HG03457 (cell line): Measurements from ENCODE around the gene IL27RA.
A peak's percentile ranks its signal among the peaks of the same experiment; 100 is the strongest.

Source experiments
- ATAC-seq: cut with Tn5 transposase; IDR thresholded peaks from one replicate; pipeline ENCODE4 v1.9.1; 2021; ENCODE audit warnings: moderate number of reproducible peaks; ENCODE audit not compliant: unreplicated experiment

IL27RA gene

DNA sequence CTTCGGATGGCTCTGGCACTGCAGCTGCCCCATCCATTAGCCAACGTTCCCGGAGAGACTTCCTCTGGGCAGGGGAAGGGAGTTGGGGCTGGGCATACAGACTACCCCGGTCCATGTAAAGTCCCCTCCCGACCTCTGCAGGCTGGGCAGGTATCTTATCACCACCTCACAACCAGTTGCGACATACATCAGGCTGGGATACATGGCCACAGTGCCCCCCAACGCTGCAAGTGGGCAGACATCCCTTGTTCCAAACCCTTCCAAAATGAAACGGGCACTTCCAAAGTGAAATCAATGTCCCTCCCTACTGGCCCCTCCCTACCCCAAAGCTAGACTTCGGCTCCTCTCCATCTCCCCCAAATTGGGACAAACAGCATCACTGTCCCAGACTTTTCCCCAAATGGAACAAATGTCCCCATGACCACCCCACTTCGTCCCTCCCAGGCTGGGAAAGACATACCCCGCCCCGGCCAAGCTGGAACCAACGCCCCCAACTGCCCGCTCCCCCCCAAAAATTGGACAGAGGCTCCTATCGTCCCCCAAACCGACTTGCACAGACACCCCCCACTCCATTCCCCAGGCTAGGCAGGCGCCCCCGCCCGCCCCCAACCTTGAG lies 25.3 kb downstream of the IL27RA start:
- ATAC-seq: no peak

DNA sequence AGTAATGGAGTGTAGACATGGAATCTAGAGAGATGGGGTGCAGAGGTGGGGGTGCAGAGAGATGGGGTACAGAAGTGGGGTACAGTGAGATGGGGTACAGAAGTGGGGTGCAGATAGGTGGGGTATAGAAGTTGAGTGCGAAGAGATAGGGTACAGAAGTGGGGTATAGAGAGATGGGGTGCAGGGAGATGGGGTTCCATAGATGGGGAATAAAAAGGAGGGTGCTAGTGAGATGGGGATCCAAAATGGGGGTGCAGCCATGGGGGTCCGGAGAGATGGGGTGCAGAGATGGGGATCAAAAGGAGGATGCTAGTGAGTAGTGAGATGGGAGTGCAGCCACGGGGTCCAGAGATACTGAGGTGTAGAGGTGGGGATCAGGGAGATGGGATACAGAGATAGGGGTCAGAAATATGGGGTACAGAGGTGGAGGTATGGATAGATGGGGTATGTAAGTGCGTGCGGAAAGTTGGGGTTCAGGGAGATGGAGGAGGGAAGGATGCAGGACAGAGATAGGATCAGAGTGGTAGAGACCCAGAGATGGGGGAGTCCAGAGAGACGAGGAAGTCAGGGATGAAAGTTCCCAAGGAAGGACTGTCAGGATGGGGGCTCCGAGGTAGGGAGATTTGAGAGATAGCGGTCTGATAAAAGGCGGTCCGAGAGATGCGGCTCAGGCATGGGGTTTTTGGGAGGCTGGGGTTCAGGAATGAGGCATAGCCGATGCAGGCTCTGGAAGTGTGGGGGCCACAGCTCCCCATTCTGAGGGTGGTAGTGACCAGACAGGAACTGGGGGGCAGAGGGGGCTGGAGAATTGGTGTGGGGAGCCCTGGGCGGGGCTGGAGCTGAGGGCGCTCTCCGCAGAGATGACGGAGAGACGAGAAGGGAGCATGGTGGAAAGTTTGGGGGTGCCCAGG lies 26.9 kb downstream of the IL27RA start:
- ATAC-seq: no peak

DNA sequence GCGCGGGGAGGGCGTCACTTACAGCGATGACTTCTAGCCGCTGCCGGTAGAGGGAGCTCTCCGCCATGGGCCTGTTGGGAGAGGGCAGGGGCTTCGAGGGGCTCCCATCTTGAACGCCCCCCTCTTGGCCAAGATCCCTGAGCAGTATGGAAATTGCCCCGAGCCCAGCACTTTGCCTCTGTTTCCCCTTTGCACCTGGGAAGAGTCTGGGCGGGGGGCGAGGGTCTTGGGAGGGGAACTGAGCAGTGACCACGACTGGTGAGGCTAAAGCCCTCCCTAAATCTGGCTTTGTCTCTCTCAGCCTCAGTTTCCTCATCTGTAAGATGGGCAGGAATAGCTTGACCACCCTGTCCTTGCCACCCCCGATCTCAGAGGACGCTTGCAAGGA lies 27.5 kb downstream of the IL27RA start:
- ATAC-seq: no peak

DNA sequence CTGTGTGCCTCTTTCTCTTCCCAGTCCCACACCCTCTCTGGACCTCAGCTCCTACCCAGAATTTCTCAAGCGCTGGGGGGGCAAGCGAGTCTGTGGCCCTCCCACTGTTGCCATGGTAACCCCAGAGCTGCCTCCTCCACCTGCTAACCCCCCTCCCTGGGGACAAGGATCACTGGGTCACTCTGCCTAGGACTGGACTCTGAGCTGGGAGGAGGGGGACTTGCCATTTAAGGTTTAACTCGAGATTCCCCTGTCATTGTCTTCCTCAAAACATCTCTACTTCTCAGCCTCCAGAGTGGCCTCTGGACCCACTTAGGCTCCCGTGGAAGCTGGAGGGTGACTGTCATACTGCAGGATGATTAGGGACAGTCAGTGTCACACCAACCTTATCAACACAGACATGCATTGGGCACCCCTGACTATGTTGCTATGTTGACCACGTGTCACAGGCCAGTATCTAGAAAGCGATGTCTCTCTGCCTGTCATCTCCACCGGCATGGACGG lies 28.1 kb downstream of the IL27RA start:
- ATAC-seq: no peak

DNA sequence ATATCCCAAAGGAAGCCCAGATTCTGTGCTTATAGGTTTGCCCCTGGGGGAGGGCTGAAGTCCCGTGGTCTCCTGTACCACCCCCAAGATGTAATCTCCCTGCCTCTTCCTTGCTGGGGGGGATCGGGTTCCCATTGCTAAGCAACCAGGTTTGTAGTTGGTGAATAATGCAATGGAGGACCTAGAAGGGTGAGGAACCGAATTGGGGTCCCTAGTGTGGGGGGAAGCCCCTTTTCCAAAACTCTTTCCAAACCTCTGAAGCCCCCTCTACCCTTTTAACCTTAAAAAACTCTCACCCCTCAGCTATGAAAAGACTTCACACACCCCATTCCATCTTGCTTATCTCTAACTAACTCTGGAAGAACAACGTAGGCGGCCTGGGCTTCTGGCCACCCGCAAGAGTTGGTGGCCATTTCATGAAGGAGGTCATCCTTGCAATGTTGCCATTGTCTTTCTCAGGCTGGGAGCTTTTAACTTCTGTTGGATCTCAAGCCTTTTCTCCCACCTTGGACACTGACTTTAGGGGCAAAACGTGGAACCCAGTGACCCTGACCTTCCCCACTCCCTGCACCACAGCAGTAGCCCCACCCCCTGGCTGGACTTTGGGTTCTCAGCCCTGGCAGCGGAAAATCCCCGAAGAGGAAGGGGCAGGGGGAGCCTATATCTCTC lies 29.7 kb downstream of the IL27RA start:
- ATAC-seq: no peak

DNA sequence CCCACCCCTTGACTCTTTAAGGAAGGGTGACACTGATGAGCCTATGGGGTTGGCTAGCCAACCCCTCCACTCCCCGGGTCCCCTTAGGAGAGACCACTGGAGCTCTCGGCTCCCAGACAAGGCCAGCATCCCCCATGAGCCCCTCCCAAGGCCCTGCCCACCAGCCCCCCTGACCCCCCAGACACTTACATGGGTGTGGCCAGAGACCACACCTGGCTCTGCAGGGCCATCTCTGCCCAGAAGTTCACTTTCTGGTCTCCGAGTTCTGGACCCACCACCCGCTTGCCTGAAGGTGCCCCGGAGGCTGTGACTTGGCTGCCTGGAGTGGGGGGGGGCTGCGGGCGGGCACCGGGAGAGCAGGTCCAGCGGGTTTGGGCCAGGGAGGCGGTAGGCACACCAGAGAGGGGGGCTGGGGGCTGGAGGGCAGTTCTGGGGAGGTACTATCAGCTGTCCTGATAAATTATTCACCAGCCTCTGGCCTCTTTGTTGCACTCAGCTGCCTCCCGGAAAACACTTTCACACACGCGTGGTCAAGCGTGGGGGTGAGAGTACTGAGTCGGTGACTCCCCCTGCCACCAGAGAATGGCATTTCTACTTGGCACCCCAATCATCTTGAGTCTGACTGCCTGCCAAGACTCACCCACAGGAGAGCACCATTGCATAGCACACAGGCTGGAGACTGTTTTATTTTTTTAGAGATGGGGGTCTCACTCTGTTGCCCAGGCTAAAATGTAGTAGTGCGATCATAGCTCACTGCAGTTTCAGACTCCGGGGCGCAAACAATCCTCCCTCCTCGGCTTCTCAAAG lies 30.4 kb downstream of the IL27RA start, which contains the start of gene PALM3:
Gene PALM3 (minus strand): TSS at position 326 of the 807 bp plus-strand sequence. CDS start 96 bp downstream, at position 230.
- no peak for ATAC-seq

DNA sequence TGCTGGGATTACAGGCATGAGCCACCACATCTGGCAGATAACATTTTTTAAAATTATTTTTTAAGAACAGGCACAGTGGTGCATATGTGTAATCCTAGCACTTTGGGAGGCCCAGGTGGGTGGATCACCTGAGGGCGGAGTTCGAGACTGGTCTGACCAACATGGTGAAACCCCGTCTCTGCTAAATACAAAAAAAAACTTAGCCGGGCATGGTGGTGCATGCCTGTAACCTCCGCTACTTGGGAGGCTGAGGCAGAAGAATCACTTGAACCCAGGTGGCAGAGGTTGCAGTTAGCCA lies 30.9 kb downstream of the IL27RA start:
- no peak for ATAC-seq

DNA sequence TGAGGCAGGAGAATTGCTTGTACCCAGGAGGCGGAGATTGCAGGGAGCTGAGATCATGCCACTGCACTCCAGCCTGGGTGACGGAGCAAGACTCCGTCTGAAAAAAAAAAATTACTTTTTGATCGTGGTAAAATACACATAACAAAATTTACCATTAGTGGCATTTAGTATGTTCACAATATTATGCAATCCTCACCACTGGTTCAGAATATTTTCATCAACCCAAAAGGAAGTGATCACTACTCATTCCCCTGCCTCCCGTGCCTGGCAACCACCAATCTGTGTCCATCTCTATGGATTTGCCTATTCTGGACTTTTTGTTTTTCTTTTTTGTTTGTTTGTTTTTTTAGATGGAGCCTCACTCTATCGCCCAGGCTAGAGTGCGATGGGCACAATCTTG lies 31.5 kb downstream of the IL27RA start:
- no peak for ATAC-seq

DNA sequence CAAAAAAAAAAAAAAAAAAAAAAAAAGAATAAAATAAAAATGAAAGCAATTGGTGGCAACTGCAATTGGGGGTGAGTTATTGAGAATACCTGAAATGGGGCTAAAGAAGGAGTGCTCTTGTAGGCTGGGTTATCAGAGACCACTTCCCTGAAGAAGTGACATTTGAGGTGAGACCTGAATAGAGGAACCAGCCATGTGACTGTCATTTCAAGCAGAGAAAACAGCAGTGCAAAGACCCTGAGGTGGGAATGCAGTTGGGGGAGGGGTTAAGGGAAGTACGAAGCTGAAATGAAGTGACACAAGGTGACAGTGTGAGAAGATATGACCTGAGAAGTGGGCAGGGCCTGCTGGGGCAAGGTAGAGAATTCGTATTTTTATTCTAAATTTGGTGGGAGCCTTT lies 34.6 kb downstream of the IL27RA start:
- no peak for ATAC-seq

DNA sequence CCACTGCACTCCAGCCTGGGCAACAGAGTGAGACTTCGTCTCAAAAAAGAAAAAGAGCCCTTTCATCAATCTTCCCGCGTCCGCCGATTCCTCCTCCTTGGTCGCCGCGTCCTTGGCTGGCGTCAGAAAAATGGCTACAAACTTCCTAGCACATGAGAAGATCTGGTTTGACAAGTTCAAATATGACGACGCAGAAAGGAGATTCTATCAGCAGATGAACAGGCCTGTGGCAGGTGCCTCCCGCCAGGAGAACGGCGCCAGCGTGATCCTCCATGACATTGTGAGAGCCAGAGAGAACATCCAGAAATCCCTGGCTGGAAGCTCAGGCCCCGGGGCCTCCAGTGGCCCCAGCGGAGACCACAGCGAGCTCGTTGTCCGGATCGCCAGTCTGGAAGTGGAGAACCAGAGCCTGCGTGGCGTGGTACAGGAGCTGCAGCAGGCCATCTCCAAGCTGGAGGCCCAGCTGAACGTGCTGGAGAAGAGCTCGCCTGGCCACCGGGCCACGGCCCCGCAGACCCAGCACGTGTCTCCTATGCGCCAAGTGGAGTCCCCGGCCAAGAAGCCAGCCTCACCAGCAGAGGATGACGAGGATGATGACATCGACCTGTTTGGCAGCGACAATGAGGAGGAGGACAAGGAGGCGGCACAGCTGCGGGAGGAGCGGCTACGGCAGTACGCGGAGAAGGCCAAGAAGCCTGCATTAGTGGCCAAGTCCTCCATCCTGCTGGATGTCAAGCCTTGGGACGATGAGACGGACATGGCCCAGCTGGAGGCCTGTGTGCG lies 38.9 kb downstream of the IL27RA start:
- no peak for ATAC-seq

DNA sequence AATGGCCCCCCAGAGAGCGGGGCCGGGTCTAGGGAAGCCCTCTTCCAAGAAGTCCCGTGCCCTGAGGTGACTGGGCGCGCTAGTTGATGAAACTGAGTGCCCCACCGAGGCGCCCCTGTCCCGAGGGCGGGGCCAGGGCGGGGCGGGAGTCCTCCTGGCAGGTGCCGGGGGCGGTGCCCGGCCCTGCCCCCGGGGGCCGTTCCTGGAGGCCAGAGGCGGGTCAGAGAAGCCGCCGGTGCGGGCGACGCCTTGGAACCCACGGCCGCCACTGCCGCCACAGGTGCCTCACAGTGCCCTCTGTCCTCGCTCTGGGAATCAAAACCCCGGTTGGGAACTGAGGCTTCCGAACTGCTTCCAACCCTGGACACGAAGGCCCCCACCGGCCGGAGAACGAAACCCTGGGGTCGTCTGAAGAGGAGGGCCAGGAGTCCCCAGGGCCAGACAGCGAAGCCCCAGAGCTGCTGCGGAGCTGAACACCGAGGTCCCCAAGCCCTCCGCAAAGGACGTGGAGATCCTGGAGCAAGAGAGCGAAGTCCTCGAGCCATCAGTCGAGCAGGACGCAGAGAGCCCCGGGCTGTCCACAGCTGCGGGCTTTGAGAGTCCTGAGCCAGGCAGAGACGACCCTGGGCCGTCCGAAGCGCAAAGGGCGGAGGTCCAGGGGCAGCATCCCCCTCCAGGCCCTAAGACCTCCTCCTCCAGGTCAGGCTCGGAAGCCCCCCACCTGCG lies 41.1 kb downstream of the IL27RA start, which contains the start of gene MISP3:
Gene MISP3 (plus strand): TSS at position 252 of the 726 bp plus-strand sequence. CDS start 524 bp downstream, outside the sequence.
- ATAC-seq: no peak

DNA sequence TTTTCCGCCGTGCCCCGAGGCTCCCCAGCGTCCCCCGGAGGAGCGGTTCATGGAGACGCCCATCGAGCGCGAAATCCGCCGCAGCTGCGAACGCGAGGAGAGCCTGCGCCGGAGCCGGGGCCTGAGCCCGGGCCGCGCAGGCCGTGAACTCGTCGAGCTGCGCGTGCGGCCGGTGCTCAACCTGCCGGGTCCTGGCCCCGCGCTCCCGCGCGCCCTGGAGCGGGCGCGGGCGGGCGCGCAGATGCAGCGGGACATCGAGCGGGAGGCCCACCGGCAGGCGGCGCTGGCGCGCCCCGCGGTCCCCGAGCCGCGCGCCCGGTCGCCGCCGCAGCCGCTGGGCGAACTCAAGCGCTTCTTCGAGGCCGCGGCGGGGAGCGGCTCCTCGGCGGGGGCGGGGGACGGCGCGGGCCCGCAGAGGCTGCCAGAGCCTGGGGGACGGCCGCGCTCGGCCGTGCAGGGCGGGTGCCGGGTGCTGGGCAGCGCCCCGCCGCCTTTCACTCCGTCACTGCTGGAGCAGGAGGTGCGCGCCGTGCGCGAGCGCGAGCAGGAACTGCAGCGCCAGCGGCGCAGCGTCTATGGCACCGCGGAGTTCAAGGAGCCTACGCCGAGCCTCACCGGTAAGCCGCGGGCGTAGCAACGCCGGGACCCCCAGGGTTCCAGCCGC lies 41.8 kb downstream of the IL27RA start:
- no peak for ATAC-seq

DNA sequence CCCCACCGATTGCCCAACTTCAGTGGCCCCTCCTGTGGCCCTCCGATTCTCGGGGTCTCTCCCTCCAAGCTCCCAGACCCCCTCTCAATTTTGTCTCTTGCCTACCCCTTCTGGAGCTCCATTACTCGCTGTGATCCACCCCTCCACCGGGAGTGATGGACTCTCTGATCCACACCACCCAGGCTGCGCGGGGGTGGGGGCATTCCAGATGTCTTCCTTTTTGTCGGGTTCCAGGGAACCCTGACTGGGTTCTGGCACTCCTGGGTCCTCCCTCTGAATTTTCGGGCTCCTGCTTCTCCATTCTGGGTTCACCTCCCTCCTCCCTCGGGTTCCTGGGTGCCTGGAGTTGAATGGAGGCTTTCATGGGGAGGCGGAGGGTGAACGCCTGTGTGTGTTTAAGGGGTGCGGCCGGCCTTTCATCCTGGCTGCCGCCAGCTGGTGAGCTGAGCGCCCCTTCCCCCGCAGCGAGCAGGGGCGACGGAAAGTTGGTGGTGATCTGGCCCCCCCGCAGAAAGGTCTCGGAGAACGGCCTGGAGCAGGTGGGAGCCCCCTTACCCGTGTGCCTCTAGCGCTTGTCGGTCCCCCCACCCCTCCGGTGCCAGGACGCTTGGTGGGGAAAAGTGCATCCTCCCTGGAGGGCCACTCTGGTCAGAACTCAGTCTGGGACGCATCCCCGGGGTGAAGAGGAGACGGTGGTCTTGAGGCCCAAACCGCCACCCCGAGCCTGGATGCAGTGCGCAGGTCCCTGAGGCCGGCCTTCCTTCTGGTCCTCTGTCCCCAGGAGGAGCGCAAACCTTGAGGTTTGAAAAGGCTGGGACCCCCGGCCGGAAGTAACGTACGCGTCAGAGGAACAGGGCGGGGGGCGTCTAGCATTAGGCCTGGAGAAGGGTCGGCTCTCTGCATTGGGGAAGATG lies 42.6 kb downstream of the IL27RA start:
- no peak for ATAC-seq

DNA sequence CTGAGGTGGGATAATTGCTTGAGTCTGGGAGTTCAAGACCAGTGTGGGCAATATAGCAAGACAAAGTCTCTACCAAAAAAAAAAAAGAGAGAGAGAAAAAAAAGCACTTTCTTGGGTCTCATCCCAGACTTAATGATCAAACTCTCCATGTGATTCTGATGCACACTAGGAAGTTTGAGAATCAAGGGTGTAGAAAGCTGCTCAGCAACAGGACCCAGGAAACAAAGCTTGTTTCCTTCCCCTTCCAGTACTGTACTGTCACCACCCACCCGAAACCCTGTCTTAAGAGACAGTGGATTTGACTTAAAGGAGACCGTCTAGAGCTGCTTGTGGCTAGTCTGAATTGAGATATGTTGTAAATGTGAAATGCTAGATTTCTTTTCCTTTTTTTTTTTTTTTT lies 46.8 kb downstream of the IL27RA start:
- no peak for ATAC-seq

DNA sequence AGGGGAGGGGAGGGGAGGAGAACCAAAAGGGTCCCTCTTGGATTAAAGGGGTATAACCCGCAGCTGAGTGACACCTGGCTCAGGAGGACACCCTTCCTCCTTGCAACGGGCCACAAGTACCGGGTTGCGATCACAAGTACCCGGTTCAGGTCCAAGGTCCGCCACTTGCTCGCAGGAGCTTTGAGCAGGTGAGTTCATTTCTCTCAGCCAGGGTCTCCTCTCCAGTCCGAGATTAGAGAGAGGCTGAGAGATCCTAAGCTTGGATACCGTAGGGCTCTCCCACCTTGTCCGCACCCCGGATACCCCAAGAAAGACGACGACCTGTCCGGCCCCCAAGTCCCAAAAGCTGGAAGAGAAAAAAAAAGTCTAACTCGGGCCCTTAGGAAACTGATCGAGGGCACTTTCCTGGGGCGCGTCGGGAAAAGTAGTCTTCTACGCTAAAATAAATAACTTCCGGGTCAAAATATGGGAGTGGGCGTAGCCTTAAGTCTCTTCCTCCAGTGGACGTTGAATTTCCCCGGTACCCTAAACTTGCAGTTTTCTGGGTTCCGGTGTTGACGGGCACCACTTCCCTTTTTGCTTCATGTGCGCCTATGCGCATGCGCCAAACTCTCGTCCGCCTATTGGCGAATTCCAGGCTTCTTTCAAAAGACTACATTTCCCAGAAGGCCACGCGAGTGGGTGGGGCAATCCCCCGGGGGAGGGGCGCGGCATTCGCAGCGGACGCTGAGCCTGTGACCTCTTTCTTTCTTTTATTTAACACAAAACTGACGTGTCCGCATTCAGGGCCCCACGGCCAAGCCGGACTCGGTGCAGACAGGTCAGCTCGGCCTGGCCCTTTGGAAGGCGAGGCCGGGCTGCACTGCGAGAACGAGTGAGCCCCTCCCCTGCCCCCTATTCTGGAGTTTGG lies 49.6 kb downstream of the IL27RA start:
- ATAC-seq: peak; percentile 66

DNA sequence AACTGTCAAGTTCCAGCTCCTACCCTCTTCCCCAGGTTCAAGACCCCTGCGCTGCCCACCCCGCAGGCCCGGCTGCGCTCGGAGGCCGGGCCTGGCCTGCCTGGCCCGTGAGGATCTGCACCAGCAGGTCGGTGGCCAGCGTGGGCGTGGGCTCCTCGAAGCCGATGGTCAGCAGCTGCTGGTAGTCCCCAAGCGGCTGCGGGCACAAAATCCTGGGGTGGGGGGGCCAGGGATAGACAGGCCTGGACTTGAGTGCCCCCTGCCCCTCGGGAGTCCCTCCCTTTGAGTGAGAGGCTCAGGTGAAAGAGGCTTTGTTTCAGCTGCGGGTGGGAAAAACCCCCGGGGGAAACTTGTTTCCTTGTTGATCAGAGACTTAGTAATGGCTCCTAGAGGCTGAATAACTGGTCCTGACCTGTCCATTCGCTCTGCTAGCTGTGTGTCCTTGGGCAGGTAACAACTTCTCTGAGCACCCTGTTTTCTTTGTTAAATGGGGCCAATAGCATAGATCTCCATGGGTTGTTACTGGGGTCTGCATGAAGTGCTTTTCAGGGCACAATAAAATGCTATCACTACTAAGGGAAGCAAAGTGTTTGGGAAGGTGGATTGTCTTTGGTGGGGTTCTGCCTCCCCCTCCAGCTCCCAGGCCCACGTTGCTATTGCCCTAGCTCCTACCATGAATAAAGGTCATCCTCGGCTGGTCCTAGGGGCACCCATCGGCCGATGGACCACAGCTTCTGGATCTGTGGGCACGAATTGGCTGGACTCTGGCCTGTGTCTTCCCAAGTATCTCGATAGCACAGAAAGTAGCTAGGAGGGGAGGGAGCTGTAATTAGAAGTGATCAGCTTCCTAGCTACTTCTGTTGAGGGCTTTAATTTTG lies 50.5 kb downstream of the IL27RA start:
- peak; percentile 5 for ATAC-seq
